ENCODE results near the gene SPATA31C1. TPM values are rescaled to one million over a fixed set of nuclear protein-coding genes. Genes with fewer than 3 reads are reported as not detected.
A peak's percentile ranks its signal among the peaks of the same experiment; 100 is the strongest.

The SPATA31C1 gene
- polyA plus RNA-seq, 2 of the 4 experiments (the other 2 are of a cell fraction): not detected

- ATAC-seq: peak; percentile 26 to 61; a peak in 4 of 6 replicates
- CTCF ChIA-PET: interaction anchor here (0.6 to 1.7 kb wide), 8 partner anchors 8 to 1117 kb away, joined by 3 to 4 read pairs (median 3); no protein-coding TSS in a partner anchor
- TF ChIP-seq JUN (IDR thresholded peaks at IDR 0.05) (no peak), CTCF (IDR thresholded peaks at IDR 0.05) (0 out of 3 replicates have a peak, but pooled peaks have one; percentile 15), RAD21 (conservative IDR thresholded peaks at IDR 0.05 in 1 of 2, IDR thresholded peaks at IDR 0.05 in 1 of 2) (peak; percentile 36 to 38; a peak in 4 of 5 replicates)
- TF ChIP-seq, protein P1, sequence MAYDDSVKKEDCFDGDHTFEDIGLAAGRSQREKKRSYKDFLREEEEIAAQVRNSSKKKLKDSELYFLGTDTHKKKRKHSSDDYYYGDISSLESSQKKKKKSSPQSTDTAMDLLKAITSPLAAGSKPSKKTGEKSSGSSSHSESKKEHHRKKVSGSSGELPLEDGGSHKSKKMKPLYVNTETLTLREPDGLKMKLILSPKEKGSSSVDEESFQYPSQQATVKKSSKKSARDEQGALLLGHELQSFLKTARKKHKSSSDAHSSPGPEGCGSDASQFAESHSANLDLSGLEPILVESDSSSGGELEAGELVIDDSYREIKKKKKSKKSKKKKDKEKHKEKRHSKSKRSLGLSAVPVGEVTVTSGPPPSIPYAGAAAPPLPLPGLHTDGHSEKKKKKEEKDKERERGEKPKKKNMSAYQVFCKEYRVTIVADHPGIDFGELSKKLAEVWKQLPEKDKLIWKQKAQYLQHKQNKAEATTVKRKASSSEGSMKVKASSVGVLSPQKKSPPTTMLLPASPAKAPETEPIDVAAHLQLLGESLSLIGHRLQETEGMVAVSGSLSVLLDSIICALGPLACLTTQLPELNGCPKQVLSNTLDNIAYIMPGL (CRISPR knock-in tag; IDR thresholded peaks at IDR 0.05; ENCODE audit: borderline replicate concordance): no peak
- H3K4me3 ChIP-seq: no peak overlapping the region
- POLR2A ChIA-PET: no interaction called here
- peak overlapping the region in 1 of 2 experiments; percentile 69; a peak in 3 of 6 replicates for H3K27ac ChIP-seq
- peaks cover 6% of the 10 kb centered on the region; the same call in 2 of the 3 replicates for H3K4me1 ChIP-seq
- no peak overlapping the region for H3K4me2 ChIP-seq
- FAIRE-seq: no peak
- WGBS (ENCODE audit: missing lambda C conversion rate): 86% methylated on average over 8 of the region's 8 CpGs
- peak; percentile 18 to 43 for DNase-seq (ENCODE audit: low read depth in 1 of 2, low spot score in 1 of 2)
- H3K9me3 ChIP-seq: no peaks in the 10 kb centered on the region
Measured at GRCh38 chr9:87883990-87884389, 33.8 kb upstream of the SPATA31C1 start.

DNA sequence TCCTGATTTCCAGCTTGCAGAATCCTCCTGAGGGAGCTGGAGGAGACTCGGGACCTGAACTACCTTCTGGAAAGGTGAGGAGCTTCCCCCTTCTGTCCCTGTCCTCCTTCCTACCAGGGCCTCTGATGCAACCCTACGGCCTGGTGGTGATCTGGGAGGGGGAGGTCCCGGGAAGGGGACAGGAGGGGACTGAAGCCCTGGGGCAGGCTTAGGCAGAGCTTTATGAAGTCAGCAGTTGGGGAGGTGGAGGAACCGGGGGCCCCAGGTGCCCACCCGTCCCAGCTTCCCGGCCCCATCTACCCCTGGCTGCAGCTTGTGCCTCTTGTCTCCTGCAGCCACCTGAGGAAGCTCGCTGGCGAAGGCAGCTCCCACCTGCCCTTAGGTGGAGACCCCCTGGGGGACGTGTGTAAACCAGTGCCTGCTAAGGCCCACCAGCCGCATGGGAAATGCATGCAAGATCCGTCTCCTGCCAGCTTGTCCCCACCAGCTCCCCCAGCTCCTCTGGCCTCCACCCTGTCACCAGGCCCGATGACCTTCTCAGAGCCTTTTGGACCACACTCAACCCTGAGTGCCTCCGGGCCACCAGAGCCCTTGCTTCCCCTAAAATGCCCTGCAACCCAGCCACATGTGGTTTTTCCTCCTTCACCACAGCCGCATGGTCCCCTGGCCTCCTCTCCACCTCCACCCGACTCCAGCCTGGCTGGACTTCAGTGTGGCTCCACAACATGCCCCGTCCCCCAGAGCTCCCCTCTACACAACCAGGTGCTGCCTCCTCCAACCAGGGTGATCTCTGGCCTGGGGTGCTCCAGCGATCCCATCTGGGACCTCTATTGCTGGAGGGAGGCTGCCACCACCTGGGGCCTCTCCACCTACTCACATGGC lies 32.9 kb upstream of the SPATA31C1 start:
- Histone ChIP-seq H3K4me2 (no peak overlapping the region), H3K9me3 (no peaks in the 10 kb centered on the region), H3K27ac (peak overlapping the region in 1 of 2 experiments; percentile 69; a peak in 1 of 6 replicates), H3K4me1 (no peaks in the 10 kb centered on the region), H3K4me3 (no peak overlapping the region)
- DNase-seq (ENCODE audit: low read depth in 1 of 2, low spot score in 1 of 2): no peak
- WGBS (ENCODE audit: missing lambda C conversion rate): 91% methylated on average over 13 of the region's 17 CpGs
- no peak for FAIRE-seq
- ChIA-PET CTCF (interaction anchor here (0.6 to 1.4 kb wide), 4 partner anchors 8 to 222 kb away, joined by 3 to 4 read pairs (median 3); no protein-coding TSS in a partner anchor), POLR2A (no interaction called here)
- ATAC-seq: no peak
- no peak for TF ChIP-seq ZNF302 (CRISPR knock-in tag; IDR thresholded peaks at IDR 0.05)
- TF ChIP-seq BHLHE40 (IDR thresholded peaks at IDR 0.05; ENCODE audit: low read depth, low read length): no peak
- no peak for TF ChIP-seq CTCF (IDR thresholded peaks at IDR 0.05)
- no peak for TF ChIP-seq SREBF2 (IDR thresholded peaks at IDR 0.05)
- no peak for TF ChIP-seq POLR2AphosphoS2 (conservative IDR thresholded peaks at IDR 0.05; ENCODE audit: low read length)
- TF ChIP-seq USF2 (IDR thresholded peaks at IDR 0.05): no peak
- TF ChIP-seq HOXB13 (CRISPR knock-in tag; IDR thresholded peaks at IDR 0.05; ENCODE audit: low read depth): no peak

GRCh38 chr9:87885484-87886189 lies 32.1 kb upstream of the SPATA31C1 start:
- 85% methylated on average over 13 of the region's 13 CpGs for WGBS (ENCODE audit: missing lambda C conversion rate)
- DNase-seq (ENCODE audit: low read depth in 1 of 2, low spot score in 1 of 2) (no peak), ATAC-seq (no peak), FAIRE-seq (no peak)
- Histone ChIP-seq H3K4me1 (no peaks in the 10 kb centered on the region), H3K27ac (no peak overlapping the region), H3K9me3 (no peaks in the 10 kb centered on the region), H3K4me3 (no peak overlapping the region), H3K4me2 (no peak overlapping the region)
- CTCF ChIA-PET: no interaction called here
- POLR2A ChIA-PET: no interaction called here
- TF ChIP-seq ZSCAN20 (CRISPR knock-in tag; IDR thresholded peaks at IDR 0.05) (no peak), EHF (CRISPR knock-in tag; IDR thresholded peaks at IDR 0.05) (no peak), NPAS2 (CRISPR knock-in tag; IDR thresholded peaks at IDR 0.05; ENCODE audit: borderline replicate concordance) (no peak), RARB (CRISPR knock-in tag; IDR thresholded peaks at IDR 0.05) (no peak), NFE2L2 (conservative IDR thresholded peaks at IDR 0.05; ENCODE audit: low read length) (no peak), NR3C1 (IDR thresholded peaks at IDR 0.05) (no peak), KDM1A (IDR thresholded peaks at IDR 0.05; ENCODE audit: low read depth) (no peak), TP53 (CRISPR knock-in tag; IDR thresholded peaks at IDR 0.05) (no peak), PHF8 (IDR thresholded peaks at IDR 0.05; ENCODE audit: borderline replicate concordance, low read depth) (no peak), ZNF302 (CRISPR knock-in tag; IDR thresholded peaks at IDR 0.05) (no peak), USF2 (IDR thresholded peaks at IDR 0.05) (no peak), RFX5 (IDR thresholded peaks at IDR 0.05) (no peak)
- TF ChIP-seq, protein P2, sequence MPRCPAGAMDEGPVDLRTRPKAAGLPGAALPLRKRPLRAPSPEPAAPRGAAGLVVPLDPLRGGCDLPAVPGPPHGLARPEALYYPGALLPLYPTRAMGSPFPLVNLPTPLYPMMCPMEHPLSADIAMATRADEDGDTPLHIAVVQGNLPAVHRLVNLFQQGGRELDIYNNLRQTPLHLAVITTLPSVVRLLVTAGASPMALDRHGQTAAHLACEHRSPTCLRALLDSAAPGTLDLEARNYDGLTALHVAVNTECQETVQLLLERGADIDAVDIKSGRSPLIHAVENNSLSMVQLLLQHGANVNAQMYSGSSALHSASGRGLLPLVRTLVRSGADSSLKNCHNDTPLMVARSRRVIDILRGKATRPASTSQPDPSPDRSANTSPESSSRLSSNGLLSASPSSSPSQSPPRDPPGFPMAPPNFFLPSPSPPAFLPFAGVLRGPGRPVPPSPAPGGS (IDR thresholded peaks at IDR 0.05): no peak

Data from A549 (cell line).